Kidney (tissue), 14 donors: ENCODE measurements around the gene PRR36. TPM values are rescaled to one million over a fixed set of nuclear protein-coding genes. Genes with fewer than 3 reads are reported as not detected.

Experiments
- DNase-seq, 5 donors: peaks; one replicate each; pipeline ENCODE4 v3.0.0-alpha.2; 2013 to 2020
- FAIRE-seq: peaks from 2 replicates; lab custom pipeline; 2012; peaks lifted over from hg19 to GRCh38; lab: Jason Lieb, UNC
- H3K27ac ChIP-seq, 2 donors: one replicate each; pipeline ENCODE4 v1.7.0; 2013; ENCODE audit warnings: low read depth in 2 of 2, low read length in 2 of 2, inconsistent platforms in 1 of 2
- H3K27me3 ChIP-seq: one replicate; pipeline ENCODE4 v1.7.1; 2013; ENCODE audit warnings: low read length, inconsistent platforms; ENCODE audit not compliant: control insufficient read depth, insufficient read depth
- H3K36me3 ChIP-seq, 3 donors: one replicate each; pipeline versions ENCODE4 v1.7.0 to v1.7.1; 2013; ENCODE audit warnings: low read length in 3 of 3, control low read depth in 1 of 3, inconsistent platforms in 1 of 3; ENCODE audit not compliant: insufficient read depth in 3 of 3, control insufficient read depth in 2 of 3
- H3K4me1 ChIP-seq, 3 donors: one replicate each; pipeline versions ENCODE4 v1.7.0 to v1.7.1; 2013; ENCODE audit warnings: low read length in 3 of 3, inconsistent platforms in 1 of 3, low read depth in 1 of 3; ENCODE audit not compliant: control insufficient read depth in 2 of 3, insufficient read depth in 2 of 3
- H3K4me3 ChIP-seq, 3 donors: one replicate each; pipeline versions ENCODE4 v1.7.0 to v1.8.1; 2013; ENCODE audit warnings: low read length in 3 of 3, control low read depth in 1 of 3, inconsistent platforms in 1 of 3
- H3K9ac ChIP-seq, 3 donors: one replicate each; pipeline versions ENCODE4 v1.7.0 to v1.7.1; 2013; ENCODE audit warnings: low read length in 3 of 3, control low read depth in 1 of 3, inconsistent platforms in 1 of 3
- H3K9me3 ChIP-seq, 3 donors: one replicate each; pipeline versions ENCODE4 v1.7.0 to v1.7.1; 2013; ENCODE audit warnings: low read length in 3 of 3, control low read depth in 1 of 3, inconsistent platforms in 1 of 3; ENCODE audit not compliant: control insufficient read depth in 2 of 3, insufficient read depth in 1 of 3
- intact Hi-C: fragments of 100-400 bp; cut with DNase I; formaldehyde crosslinking; loops from one replicate; pipeline ENCODE4 v1.11.1; 2022
- polyA plus RNA-seq: library from polyadenylated mRNA; stranded (reverse); fragments of 350-450 nt; fragmentation: Illumina TruSeq; extraction: RNeasy Lipid Tissue Mini Kit (QIAGEN cat#74804); gene quantifications from one replicate; pipeline ENCODE4 v1.2.3, GENCODE V29; 2014; ENCODE audit warnings: low read depth, low replicate concordance; ENCODE audit not compliant: insufficient read depth
- total RNA-seq: library from RNA; stranded (reverse); fragmentation: NEBNext Ultra II Directional; extraction: Animal tissue kit (Norgen Biotek cat#: 25700); gene quantifications from one replicate; pipeline ENCODE4 v1.2.1, GENCODE V29; 2021
- TF ChIP-seq, protein P1 (sequence below): IDR thresholded peaks from 3 replicates; pipeline ENCODE4 v1.5.1; 2012; ENCODE audit warnings: mild to moderate bottlenecking, moderate library complexity, borderline replicate concordance; ENCODE audit not compliant: insufficient read depth; ENCODE audit errors: extremely low read depth
- donor health status: control.
- donor health status: control.
- donor health status: control.
- donor health status: control.
- donor health status: control.
- donor health status: DM: yes; HTN: yes; CAD: no.
- donor health status: Normal renal cell carcinoma (clear cell type).

Gene PRR36
- total and polyA plus RNA-seq, 2 donors from 2014 or later: 1.1 to 4.2 TPM

GRCh38 chr19:7862413-7862951, 11.7 kb downstream of the PRR36 start:
- no peaks in the 10 kb centered on the region for H3K36me3 ChIP-seq
- intact Hi-C loops: no loop called here
- FAIRE-seq (no peak), DNase-seq (peak; percentile 86 to 97 (median 88))
- H3K4me1 ChIP-seq: peaks cover 0 to 3% (median 0%) of the 10 kb centered on the region in 3 donors
- H3K27ac ChIP-seq: no peak overlapping the region
- TF ChIP-seq, protein P1, sequence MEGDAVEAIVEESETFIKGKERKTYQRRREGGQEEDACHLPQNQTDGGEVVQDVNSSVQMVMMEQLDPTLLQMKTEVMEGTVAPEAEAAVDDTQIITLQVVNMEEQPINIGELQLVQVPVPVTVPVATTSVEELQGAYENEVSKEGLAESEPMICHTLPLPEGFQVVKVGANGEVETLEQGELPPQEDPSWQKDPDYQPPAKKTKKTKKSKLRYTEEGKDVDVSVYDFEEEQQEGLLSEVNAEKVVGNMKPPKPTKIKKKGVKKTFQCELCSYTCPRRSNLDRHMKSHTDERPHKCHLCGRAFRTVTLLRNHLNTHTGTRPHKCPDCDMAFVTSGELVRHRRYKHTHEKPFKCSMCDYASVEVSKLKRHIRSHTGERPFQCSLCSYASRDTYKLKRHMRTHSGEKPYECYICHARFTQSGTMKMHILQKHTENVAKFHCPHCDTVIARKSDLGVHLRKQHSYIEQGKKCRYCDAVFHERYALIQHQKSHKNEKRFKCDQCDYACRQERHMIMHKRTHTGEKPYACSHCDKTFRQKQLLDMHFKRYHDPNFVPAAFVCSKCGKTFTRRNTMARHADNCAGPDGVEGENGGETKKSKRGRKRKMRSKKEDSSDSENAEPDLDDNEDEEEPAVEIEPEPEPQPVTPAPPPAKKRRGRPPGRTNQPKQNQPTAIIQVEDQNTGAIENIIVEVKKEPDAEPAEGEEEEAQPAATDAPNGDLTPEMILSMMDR: no peak
- H3K9ac ChIP-seq: no peak overlapping the region
- H3K9me3 ChIP-seq: no peaks in the 10 kb centered on the region
- H3K4me3 ChIP-seq: no peak overlapping the region
- H3K27me3 ChIP-seq: peaks cover 3% of the 10 kb centered on the region

GRCh38 chr19:7861619-7862412, 12.4 kb downstream of the PRR36 start:
- H3K36me3 ChIP-seq: no peaks in the 10 kb centered on the region
- intact Hi-C loops: no loop called here
- H3K9ac ChIP-seq: no peak overlapping the region
- no peak overlapping the region for H3K4me3 ChIP-seq
- H3K27ac ChIP-seq: no peak overlapping the region
- peaks cover 0 to 3% (median 0%) of the 10 kb centered on the region in 3 donors for H3K4me1 ChIP-seq
- DNase-seq: peak in 2 of 5 donors; percentile 21 to 71
- TF ChIP-seq, protein P1: no peak
- H3K9me3 ChIP-seq: no peaks in the 10 kb centered on the region
- no peak for FAIRE-seq
- peaks cover 3% of the 10 kb centered on the region for H3K27me3 ChIP-seq

DNA sequence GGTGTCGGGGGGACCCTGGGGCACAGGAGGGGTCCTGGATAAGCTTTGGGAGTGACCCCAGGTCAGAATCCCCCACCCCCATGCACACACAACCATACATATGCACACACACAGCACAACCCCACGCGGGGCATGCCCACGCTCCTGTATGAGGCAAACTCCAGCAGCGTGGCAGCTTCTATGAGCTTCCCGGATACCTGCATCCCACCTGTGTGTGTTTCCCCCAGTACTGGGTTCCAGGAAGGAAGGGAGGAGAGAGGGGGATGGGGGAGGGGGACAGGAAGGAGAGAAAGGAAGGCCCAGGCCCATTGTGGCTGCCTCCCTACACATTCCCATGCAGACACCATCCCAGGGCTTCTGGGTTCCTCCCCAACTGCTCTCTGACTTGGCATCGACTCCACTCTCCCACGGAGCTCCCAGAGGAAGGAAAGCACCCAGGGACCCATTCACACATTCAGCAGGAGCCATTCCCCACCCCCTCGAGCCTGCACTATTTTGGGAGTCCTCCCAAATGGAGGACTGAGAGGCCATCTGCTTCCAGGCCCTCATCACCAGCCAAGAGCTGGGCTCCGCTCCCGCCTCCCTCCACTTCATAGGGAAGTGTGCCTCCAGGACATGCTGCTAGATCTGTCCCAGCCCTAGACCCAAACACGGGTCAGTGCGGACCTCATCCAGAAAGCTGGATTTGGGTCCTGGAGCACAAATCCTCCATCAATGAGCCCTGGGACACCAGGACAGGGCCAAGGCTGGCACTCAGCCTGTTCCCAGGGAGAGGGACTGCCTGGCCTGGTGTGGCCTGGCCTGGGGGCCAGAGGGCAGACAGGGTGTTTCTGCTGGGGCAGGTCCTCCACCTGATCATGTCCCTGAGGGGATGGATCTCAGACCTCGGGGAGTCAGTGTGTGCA, 13.2 kb downstream of the PRR36 start:
- Histone ChIP-seq H3K4me3 (no peak overlapping the region), H3K36me3 (no peaks in the 10 kb centered on the region), H3K9ac (no peak overlapping the region), H3K9me3 (no peaks in the 10 kb centered on the region), H3K27me3 (peaks cover 3% of the 10 kb centered on the region), H3K27ac (no peak overlapping the region), H3K4me1 (peaks cover 0 to 3% (median 0%) of the 10 kb centered on the region in 3 donors)
- intact Hi-C loops: no loop called here
- TF ChIP-seq, protein P1: no peak
- DNase-seq (peak in 1 of 5 donors; percentile 61), FAIRE-seq (no peak)
